GM19468 (cell line): ENCODE data around the gene TIMM10.
"Not testable (repeated sequence)": the region's sequence is repeated elsewhere in the genome, so short reads cannot be mapped to it uniquely, and the experiment has no call there.

Experiments
- ATAC-seq: cut with Tn5 transposase; IDR thresholded peaks from one replicate; pipeline ENCODE4 v1.9.1; 2021; ENCODE audit warnings: mild to moderate bottlenecking, moderate library complexity, moderate number of reproducible peaks; ENCODE audit not compliant: unreplicated experiment; ENCODE audit errors: extremely low read depth

Gene TIMM10

DNA sequence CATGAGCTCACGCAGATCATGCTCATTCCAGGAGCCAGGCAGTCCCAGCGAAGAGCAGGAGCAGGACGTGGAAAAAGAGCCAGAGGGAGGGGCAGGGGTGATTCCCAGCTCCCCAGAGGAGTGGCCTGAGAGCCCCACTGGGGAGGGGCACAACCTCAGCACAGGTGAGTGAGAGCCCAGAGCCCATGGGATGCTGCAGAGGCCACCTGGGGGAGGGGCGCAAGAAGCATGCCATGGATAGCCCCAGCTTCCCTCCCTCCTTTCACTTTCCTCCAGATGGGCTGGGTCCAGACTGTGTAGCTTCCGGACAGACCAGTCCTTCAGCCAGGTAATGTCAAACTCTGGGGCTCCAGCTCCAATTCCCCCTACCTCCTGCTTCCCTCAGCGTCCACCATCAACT is 13.0 kb upstream of the TIMM10 start:
- no peak for ATAC-seq

DNA sequence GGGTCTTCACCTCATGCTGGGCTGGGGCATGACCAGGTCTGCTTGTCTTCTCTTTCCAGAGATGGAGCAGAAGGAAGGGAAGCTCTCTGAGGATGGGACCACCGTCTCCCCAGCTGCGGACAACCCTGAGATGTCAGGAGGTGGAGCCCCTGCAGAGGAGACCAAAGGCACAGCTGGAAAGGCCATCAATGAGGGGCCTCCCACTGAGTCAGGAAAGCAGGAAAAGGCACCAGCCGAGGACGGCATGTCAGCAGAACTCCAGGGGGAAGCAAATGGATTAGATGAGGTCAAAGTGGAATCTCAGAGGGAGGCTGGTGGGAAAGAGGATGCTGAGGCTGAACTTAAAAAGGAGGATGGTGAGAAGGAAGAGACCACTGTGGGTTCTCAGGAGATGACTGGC is 12.0 kb upstream of the TIMM10 start:
- ATAC-seq: no peak

DNA sequence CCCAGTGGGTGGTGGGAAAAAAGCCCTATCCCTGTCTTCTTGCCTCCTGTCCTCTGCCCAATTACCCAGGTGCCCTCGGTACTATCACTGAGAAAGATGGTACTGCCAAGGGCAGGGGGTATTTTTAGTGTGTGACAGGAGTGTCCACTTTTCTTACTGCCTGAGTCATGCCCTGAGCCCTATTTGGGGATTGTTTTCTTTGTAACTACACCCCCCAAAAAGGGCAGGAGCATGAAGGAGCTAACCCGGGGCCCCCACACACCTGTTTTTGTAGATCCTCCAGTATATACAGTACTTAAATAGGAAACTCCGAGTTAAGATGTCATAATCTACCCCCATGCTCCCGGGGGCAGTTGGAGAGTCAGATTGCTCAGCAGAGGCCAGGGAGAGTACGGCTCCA is 10.6 kb upstream of the TIMM10 start:
- ATAC-seq: no peak

DNA sequence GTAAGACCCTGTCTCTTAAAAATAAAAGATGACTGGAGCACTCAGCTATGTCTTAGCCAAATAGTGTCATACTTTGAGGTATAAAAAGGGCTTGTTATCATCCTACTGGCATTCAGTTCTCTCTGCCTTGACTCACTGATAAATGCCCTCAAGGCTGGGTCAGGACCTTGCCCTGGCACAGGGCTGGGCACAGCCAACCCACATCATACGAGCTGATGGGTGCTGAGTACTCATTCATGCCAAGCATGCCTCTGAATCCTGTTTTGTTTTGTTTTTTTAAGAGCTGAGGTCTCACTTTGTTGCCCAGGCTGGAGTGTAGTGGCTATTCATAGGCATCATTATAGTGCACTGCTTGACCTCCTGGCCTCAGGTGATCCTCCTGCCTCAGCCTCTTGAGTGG is 8.8 kb upstream of the TIMM10 start:
- ATAC-seq: no peak

DNA sequence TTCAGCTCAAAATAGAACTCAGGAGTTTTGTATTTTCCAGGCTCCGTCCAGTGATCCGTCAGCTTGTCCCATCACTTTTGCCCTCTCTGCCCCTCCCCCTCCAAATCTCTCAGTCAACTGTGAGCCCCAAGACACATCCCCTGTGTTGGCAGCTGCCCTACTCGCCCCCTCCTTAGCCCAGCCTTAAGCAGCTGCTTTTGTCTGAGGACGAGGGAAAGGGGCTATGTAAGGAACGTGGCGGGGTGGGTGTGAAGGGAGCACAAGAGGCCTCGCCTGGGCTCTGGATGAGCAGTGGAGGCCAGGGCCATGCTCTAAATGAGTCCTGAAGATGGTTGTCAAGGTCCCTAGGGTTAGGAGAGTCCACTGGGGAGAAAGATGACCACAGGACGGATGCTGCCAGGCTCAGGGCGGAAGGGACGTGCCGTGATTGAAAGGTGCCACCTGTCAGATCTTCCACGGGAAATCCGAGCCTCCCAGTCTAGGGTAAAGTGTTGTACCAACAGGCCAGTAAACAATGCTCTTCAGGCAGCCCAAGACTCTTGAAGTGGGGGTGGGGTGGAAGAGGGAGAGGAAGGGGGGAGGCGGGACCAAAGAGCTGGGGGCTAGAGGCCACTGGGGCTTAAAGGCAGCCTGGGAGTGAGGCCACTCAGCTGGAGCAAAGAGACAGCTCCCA is 6.5 kb upstream of the TIMM10 start, which contains the start of gene SMTNL1:
Gene SMTNL1 (plus strand): TSS at position 649 of the 673 bp plus-strand sequence. CDS start 5,048 bp downstream, outside the sequence.
- no peak for ATAC-seq

DNA sequence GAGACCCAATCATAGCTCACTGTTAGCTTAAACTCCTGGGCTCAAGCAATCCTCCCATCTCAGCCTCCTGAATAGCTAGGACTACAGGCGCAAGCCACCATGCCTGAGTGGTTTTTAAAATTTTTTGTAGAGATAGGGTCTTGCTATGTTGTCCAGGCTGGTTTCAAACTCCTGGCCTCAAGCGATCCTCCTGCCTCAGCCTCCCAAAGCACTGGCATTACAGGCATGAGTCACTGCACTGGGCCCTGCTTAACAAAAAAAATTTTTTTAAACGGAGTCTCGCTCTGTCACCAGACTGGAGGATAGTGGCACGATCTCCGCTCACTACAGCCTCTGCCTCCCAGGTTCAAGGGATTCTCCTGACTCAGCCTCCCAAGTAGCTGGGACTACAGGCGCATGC is 3.9 kb upstream of the TIMM10 start:
- not testable (repeated sequence) for ATAC-seq

DNA sequence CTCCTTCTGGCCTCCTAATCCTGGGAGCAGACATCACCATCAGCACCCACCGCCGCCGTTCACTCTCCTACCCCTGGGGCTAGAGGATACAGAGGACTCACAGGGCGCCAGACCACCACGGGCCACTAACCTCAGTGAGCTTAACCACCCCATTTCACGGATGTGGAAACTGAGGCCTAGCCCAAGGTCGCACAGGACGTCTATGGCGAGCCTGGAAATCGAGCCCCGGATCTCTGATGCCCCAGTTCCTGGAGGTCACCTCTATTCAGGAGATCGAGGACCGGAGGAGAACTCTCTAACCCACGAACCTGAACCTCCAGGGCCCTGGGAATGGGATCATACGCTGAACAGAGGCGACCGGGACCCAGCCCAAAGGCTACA is 349 bp downstream of the TIMM10 start:
- ATAC-seq: no peak

DNA sequence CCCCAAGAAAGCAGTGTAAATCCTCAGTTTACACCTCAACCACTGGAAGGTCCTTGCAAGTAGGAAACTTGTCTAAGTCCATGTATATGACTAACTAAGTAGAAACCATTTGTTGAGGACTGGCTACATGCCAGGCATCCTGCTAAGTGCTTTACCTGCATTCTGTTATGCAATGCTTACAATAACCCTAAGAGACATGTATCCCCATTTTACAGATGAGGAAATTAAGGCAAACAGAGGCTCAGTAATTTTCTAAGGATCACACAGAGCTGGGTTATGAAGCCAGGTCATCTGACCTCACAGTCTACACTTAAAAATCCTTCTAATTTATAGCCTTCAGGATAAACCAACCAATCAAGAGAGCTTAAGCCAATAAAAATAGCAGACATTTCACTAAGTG is 1.5 kb downstream of the TIMM10 start:
- ATAC-seq: no peak

DNA sequence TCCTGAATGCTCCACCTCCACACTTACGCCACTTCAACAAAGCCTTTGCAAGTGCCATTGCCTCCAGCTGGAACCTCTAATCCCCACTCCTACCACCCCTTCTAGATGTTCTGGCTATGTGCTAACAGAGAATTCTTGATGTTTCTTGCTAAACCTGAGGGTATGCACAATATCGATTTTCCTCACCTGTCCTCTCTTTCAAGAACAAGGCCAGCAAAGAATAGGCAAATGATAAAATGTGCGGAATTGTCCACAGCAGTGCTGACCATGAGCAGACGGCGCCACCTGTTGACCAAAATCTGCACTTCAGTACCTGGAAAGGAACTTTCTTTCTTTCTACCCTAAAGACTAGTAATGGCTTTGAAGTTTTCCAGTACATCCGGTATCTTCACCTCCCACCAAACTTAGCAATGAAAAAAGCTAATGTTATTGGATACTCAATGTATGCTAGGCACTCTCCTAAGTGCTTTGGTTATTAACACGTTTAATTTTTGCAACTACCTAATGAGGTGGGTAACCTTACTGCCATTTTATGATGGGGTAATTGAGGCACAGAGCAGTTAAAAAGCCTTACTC is 3.4 kb downstream of the TIMM10 start:
- no peak for ATAC-seq

DNA sequence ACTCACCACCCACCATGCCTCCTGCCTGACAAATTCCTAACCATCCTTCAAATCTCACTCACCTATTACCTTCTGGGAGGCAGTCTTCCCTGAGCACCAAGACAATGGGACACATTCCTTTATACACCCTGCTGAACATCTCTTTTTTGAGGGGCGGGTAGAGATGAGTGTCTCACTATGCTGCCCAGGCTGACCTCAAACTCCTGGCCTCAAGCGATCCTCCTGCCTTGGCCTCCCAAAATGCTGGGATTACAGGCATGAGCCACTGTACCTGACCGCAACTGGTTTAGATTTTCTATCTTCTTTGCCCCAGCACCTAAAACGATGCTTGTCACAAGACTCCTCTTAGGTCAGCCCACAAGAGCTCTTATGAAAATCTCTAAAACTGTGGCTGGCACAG is 7.1 kb downstream of the TIMM10 start:
- no peak for ATAC-seq

DNA sequence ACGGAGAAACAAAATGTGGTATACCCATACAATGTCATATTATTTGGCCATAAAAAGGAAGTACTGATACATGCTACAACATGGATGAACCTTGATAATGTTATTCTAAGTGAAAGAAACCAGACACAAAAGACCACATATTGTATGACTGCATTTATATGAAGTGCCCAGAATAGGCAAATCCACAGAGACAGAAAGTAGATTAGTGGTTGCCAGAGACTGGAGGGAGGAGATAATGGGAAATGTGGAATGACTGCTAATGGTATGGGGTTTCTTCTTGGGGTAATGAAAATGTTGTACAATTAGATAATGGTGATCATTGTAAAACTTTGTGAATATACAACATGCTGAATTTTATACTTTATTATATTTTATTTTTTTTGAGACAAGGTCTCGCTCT is 9.4 kb downstream of the TIMM10 start:
- no peak for ATAC-seq

DNA sequence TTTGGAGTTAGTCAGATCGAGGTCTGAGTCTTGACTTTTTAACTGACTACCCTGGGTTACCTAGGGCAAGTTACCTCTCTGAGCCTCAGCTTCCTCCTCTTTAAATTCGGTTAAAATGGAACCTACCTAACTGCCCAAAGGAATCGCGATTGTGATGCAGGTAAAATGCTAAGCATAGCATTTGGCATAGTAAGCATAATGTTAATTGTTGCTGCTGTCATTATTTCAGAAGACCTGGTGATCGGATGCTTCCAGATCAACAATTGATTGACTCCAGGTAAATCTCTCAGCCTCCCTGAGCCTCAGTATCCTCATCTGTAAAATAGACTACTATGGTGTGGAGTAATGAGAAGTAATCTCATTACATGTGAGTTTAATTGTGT is 14.5 kb downstream of the TIMM10 start:
- no peak for ATAC-seq

DNA sequence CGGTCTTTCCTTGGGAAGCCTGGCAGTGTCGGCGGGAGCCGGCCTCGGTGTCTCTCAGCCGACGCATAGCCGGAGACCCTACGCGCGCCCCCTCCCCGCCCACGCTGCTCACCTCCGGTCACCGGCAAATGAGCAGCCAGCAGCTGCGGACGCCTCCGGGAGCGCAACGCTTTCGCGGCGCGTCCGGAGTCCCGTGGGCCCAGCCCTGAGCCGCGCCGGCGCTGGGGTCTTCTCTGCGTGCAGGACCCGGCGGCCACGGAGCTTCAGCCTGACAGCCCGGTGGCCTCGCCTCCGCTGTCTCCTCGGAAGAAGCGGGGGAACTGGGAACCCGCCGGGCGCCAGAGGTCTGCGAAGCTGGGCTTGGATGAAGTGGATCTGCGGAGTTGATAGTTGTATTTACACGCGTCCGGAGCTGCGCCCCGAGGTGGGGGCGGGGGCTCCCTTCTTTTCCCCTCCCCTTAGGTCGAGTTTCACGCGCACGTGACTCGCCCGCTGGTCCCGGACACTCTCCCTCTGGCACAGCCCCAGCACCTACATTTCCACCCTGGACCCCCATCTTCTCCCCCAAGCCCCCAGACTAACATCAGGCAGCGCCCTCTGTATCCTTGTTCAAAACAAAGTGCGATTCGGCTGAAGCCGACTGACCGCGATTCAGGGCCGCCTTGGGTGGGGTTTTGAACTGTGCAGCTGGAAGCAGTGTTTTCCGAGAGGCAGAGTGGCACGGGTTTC is 15.1 kb downstream of the TIMM10 start, which contains the start of gene SLC43A1:
Gene SLC43A1 (minus strand): TSS at position 371 of the 729 bp plus-strand sequence. CDS start 1,591 bp downstream, outside the sequence.
- ATAC-seq: no peak

DNA sequence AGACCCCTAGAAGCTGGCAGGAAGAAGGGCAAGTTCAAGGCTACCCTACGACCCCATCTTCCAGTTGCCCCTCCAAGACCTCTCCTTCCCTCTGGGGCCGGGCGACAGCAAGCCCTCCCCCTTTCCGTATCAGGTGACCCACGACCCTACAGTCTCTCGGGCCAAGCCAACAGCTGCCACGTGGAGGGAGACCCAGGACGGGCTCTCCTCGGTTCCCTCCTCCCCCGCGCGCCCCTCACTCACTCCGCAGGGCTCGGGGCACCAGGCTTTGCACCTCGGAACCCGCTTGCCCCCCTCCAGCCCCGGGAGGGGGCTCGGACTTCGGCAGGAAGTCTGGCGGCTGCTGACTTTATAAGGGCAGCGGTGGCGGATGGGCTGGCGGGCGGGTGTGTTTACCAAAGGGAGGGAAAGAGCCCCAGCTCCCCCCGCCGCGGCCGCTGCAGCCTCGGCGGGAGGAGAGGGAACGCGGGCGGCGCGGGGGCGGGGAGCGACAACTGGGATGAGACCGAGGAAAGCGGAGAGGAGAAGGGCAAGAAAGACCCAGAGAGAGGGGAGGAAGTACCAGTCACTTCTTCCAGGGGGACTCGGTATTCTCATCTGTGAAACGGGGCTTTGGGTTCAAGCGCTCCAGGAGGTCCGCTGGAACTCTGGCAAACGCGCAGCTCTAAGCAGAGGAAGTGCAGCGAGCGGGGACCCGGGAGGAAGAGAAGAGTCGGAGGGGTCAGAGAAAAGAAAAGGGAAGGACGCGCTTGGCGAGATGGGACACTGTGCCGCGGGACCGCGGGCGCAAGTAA is 15.8 kb downstream of the TIMM10 start:
- ATAC-seq: no peak

DNA sequence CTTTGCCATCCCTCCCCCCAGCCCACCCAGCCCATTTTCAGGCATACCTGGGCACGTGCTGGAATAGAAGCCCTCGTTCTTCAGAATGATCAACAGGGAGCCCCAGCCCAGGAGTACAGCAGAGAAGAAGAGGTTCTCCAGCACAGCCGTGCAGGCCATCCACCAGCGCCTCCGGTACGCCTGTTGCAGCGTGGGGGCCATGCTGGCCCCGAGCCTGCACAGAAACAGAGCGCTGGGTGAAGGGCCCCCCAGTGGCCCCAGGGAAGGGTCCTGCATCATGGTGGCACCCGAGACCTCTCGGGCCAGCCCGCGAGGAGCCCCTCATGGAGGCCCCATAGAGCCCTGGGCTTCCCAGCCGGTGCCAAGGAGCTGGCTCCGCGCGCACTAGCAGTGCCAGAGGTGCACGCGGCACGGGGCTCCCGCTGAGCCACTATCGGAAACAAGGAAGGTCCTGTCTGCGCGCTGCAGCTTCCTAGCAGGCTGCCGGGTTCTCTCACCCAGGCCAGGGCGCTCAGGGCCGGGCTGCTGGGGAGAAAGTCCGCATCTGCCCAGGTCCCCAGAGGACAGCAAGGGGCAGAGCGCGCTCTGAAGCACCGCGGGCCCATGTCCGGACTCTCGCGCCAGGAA is 16.5 kb downstream of the TIMM10 start:
- peak; percentile 63 for ATAC-seq

DNA sequence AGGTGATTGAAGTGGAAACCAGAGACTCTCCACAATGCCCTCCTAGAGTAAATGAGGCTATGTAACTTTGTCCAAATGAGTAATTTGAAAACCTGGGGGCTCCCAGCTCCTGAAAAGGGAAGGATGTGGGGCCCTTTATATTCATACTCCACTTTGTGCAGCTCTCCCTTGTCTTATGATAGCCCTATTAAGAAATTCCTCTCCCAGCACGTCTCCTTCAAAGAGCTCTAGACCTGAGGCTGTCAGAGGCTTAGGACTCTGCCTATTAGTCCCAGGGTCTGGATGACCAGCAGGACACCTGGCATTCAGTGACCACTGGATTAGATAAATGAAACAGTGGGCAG is 17.1 kb downstream of the TIMM10 start:
- no peak for ATAC-seq

DNA sequence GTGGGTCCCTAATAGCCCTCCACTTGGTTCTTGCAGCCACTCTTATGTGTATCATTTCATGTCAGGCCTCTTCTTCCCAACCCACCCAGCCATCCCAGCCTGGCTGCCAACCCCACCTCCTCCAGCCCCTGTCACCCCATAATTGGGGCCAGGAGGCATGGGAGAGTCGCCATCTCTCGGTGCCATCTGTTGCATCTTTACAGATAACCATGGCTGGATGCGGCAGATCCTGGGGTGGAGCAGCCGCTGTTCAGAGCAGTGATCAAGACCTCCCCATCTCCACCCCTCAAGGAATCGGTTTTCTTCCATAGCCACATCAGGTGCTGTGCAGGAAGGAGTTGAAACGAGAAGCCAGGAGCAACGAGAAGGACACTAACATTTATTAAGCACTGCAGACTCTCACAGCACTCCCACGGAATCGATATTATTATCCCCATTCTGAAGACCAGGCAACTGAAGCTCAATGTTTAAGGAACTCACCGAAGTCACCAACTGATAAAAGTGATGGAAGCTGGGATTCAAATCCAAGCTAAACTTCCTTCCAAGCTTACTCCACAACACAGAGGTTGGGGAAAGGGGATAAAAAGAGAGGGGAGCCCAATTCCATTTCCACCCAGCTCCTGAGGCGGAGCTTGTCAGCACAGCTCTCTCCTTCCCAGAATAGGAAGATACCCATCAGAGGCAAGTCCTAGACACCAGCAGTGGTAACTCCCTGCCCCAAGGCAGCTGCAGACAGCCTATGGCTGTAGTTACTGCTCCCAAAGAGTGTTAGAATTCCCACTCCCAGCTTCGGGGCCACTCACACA is 17.7 kb downstream of the TIMM10 start:
- no peak for ATAC-seq

DNA sequence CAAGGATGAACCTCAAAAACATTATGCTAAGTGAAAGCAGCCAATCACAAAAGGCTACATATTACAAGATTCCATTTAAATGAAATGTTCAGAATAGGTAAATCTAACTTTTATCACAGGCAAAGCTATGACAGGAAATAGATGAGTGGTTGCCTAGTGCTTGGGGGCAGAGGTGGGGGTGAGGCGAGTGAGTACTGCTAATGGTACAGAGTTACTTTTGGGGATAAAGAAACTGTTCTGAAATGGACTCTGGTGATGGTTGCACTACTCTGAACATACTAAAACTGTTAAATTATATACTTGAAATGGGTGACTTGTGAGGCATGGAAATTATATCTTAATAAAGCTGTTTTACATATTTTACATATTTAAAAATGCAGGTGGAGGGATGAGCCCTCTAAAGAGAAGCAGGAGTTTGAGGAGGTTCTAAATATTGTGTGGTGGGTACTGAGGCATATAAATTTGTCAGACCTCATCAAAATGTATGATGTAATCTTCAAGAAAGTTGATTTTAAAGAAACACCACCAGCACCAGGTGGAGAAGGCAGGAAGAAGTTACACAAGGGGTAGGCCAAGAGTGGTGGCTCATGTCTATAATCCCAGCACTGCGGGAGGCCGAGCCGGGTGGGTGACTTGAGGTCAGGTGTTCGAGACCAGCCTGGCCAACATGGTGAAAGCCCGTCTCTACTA is 18.7 kb downstream of the TIMM10 start:
- ATAC-seq: no peak
